GM12878 (cell line): ENCODE data around the gene SPACA1. TPM values are rescaled to one million over a fixed set of nuclear protein-coding genes. Genes with fewer than 3 reads are reported as not detected.

Source experiments
- ATAC-seq: fragments of 200-7000 bp; cut with Tn5 transposase; 3 replicates; pipeline ENCODE4 v1.9.1; 2020; ENCODE audit warnings: mild to moderate bottlenecking, moderate library complexity
- BruUV-seq: library from RNA; stranded (reverse); fragments of 400-500 nt; replicated peaks from 2 replicates; lab custom pipeline; 2021; lab: Mats Ljungman, UMichigan
- CTCF ChIA-PET: fragments of 300-600 bp; sonication (Branson Sonifier 250); formaldehyde crosslinking; extraction: SDS; loops from one replicate; lab custom pipeline; 2021; ENCODE audit warnings: inconsistent platforms; lab: Yijun Ruan, JAX
- POLR2A ChIA-PET: fragments of 350-600 bp; formaldehyde crosslinking; extraction: SDS; loops from one replicate; lab custom pipeline; 2021; ENCODE audit warnings: inconsistent platforms; lab: Charles Lee
- RAD21 ChIA-PET: fragments of 300-600 bp; sonication (Branson Sonifier 250); formaldehyde crosslinking; loops from one replicate; lab custom pipeline; 2023; ENCODE audit warnings: antibody characterized with exemption; ENCODE audit not compliant: unreplicated experiment; lab: Charles Lee
- SMC1A ChIA-PET: fragments of 300-600 bp; sonication (Branson Sonifier 250); formaldehyde crosslinking; loops from one replicate; lab custom pipeline; 2023; ENCODE audit not compliant: unreplicated experiment, uncharacterized antibody; lab: Charles Lee
- DNase-seq: peaks from one replicate; pipeline ENCODE4 v3.0.0-alpha.2; 2011; ENCODE audit warnings: low read depth, low spot score
- FAIRE-seq: peaks from 3 replicates; lab custom pipeline; 2011; peaks lifted over from hg19 to GRCh38; lab: Jason Lieb, UNC
- H2AFZ ChIP-seq: 2 replicates; pipeline ENCODE4 v1.6.0; 2011; ENCODE audit warnings: low read depth, low read length, control low read depth; ENCODE audit not compliant: control insufficient read depth
- H3K27ac ChIP-seq: 2 replicates; pipeline ENCODE4 v1.5.1; 2011; ENCODE audit warnings: control low read depth; ENCODE audit not compliant: control insufficient read depth, insufficient read depth
- H3K27me3 ChIP-seq, 2 experiments: replicated peaks in 1 of 2; 2 replicates each; pipeline versions ENCODE4 v1.6.0 to v1.6.1; 2011; ENCODE audit warnings: low read length in 1 of 2; ENCODE audit not compliant: control insufficient read depth in 2 of 2, insufficient read depth in 2 of 2
- H3K36me3 ChIP-seq, 2 experiments: 2 replicates each; pipeline ENCODE4 v1.5.1; 2011; ENCODE audit warnings: low read length in 1 of 2; ENCODE audit not compliant: control insufficient read depth in 2 of 2, insufficient read depth in 2 of 2
- H3K4me1 ChIP-seq: 2 replicates; pipeline ENCODE4 v1.6.1; 2011; ENCODE audit warnings: mild to moderate bottlenecking, low read length, moderate library complexity, mixed read lengths; ENCODE audit not compliant: control insufficient read depth, insufficient read depth
- H3K4me2 ChIP-seq: 2 replicates; pipeline ENCODE4 v1.6.0; 2011; ENCODE audit warnings: control low read depth; ENCODE audit not compliant: control insufficient read depth, insufficient read depth
- H3K4me3 ChIP-seq: fragments of 200-600 bp; sonication (generic); 2 replicates; pipeline ENCODE4 v1.5.1; 2016
- H3K79me2 ChIP-seq: 2 replicates; pipeline ENCODE4 v1.6.0; 2011; ENCODE audit warnings: low read length; ENCODE audit not compliant: control insufficient read depth, insufficient read depth
- H3K9ac ChIP-seq: 2 replicates; pipeline ENCODE4 v1.8.0; 2011; ENCODE audit warnings: low read length, control low read depth, mixed read lengths; ENCODE audit not compliant: control insufficient read depth, insufficient read depth
- H3K9me3 ChIP-seq: replicated peaks from 3 replicates; pipeline ENCODE4 v1.5.1; 2011; ENCODE audit warnings: mild to moderate bottlenecking, low read length; ENCODE audit not compliant: control insufficient read depth, insufficient read depth
- H4K20me1 ChIP-seq: 2 replicates; pipeline ENCODE4 v1.6.0; 2011; ENCODE audit not compliant: control insufficient read depth, insufficient read depth
- CREM ChIP-seq: IDR thresholded peaks from 2 replicates; pipeline ENCODE4 v1.6.1; 2014; ENCODE audit warnings: antibody characterized with exemption, low read depth
- EZH2 ChIP-seq: IDR thresholded peaks from 2 replicates; pipeline ENCODE4 v1.6.1; 2012; ENCODE audit warnings: low read depth, mild to moderate bottlenecking, control low read depth, inconsistent platforms, low read length, borderline replicate concordance; ENCODE audit not compliant: control insufficient read depth
- IRF3 ChIP-seq: fragments of 450-650 bp; IDR thresholded peaks from 2 replicates; pipeline ENCODE4 v1.6.1; 2014; ENCODE audit warnings: mild to moderate bottlenecking
- NR2C1 ChIP-seq: fragments of 450-650 bp; IDR thresholded peaks from 2 replicates; pipeline ENCODE4 v1.6.1; 2017; ENCODE audit warnings: antibody characterized with exemption, mild to moderate bottlenecking, moderate library complexity
- POLR2A ChIP-seq: IDR thresholded peaks from 2 replicates; pipeline ENCODE4 v1.6.1; 2011; ENCODE audit warnings: low read depth, mild to moderate bottlenecking, low read length
- RCOR1 ChIP-seq: conservative IDR thresholded peaks from 2 replicates; pipeline ENCODE4 v1.6.1; 2012; ENCODE audit warnings: low read depth, low read length, improper control_type of control experiment
- SRF ChIP-seq, 2 experiments: IDR thresholded peaks; 2 replicates each; pipeline ENCODE4 v1.6.1; 2011; ENCODE audit warnings: low read depth in 2 of 2, low read length in 2 of 2, mild to moderate bottlenecking in 1 of 2, moderate library complexity in 1 of 2
- WRNIP1 ChIP-seq: IDR thresholded peaks from 2 replicates; pipeline ENCODE4 v1.6.1; 2011; ENCODE audit warnings: low read depth, low read length, improper control_type of control experiment, borderline replicate concordance
- WGBS: methylation state at CpG from one replicate; pipeline ENCODE4 v1.1.6; 2016; ENCODE audit warnings: low lambda C conversion rate; ENCODE audit not compliant: insufficient replicate concordance, insufficient coverage; ENCODE audit errors: missing lambda C conversion rate; 5-methylcytosine and 5-hydroxymethylcytosine counted together
- in situ Hi-C: fragments of 300-500 bp; cut with MboI; formaldehyde crosslinking; loops from 9 replicates; pipeline ENCODE4 v1.14.3; 2018; ENCODE audit warnings: mixed read lengths
- intact Hi-C: fragments of 100-400 bp; cut with micrococcal nuclease; formaldehyde crosslinking; loops from one replicate; pipeline ENCODE4 v1.14.2; 2022; ENCODE audit not compliant: unreplicated experiment
- polyA plus RNA-seq, 11 experiments: library from polyadenylated mRNA; depleted of rRNA in 4 of 11; unstranded in 6 of 11; stranded (reverse) in 5 of 11; fragments of >200 nt; fragmentation: Nextera tagmentation in 4 of 11; fragmentation: Illumina TruSeq in 1 of 11; extraction: Ambion mirVana in 4 of 11; extraction: Trizol in 1 of 11; gene quantifications; 1 replicate in 1 of 11; 2 replicates in 10 of 11; pipeline versions ENCODE4 v1.2.1 to v1.2.3, GENCODE V29; 2011 to 2016; ENCODE audit warnings: inconsistent platforms in 2 of 11, missing spikeins in 2 of 11, low read depth in 1 of 11
- total RNA-seq, 4 experiments: library from RNA; depleted of rRNA in 3 of 4; stranded (reverse); fragments of >200 nt in 3 of 4; fragmentation: Illumina TruSeq in 1 of 4; extraction: Trizol in 1 of 4; gene quantifications; 2 replicates each; pipeline versions ENCODE4 v1.2.1 to v1.2.3, GENCODE V29; 2013 to 2021

SPACA1 gene
- total and polyA plus RNA-seq, 10 of the 15 experiments (the other 5 are each of a cell fraction or from before 2014, with no cell fraction given) = not detected

GRCh38 chr6:88048578-88048977 lies 937 bp downstream of the SPACA1 start:
- intact Hi-C loops (no loop called here), in situ Hi-C loops (no loop called here)
- H3K4me3 ChIP-seq = no peak overlapping the region
- RAD21 ChIA-PET = no interaction called here
- no peak overlapping the region for H3K4me2 ChIP-seq
- no peaks in the 10 kb centered on the region for H3K79me2 ChIP-seq
- TF ChIP-seq POLR2A (no peak), RCOR1 (no peak), EZH2 (no peak), WRNIP1 (no peak), CREM (no peak), NR2C1 (no peak), IRF3 (no peak), SRF (IDR thresholded peaks at IDR 0.05; ENCODE audit: low read depth in 2 of 2, low read length in 2 of 2) (no peak)
- CTCF ChIA-PET = no interaction called here
- 36% methylated on average over 3 of the region's 3 CpGs for WGBS
- FAIRE-seq = no peak
- ATAC-seq = no peak
- no peaks in the 10 kb centered on the region for H3K27me3 ChIP-seq
- BruUV-seq = no TSS peak
- H3K9ac ChIP-seq = no peak overlapping the region
- SMC1A ChIA-PET = interaction anchor here (1.4 kb wide), 1 partner anchor 217 kb away, joined by 3 read pairs; no protein-coding TSS in a partner anchor
- no peaks in the 10 kb centered on the region for H3K36me3 ChIP-seq
- no peaks in the 10 kb centered on the region; the same call in 2 of the 3 replicates for H3K9me3 ChIP-seq
- no peak for DNase-seq
- no peak overlapping the region for H2AFZ ChIP-seq
- H3K27ac ChIP-seq = no peak overlapping the region
- H3K4me1 ChIP-seq = no peaks in the 10 kb centered on the region
- POLR2A ChIA-PET = no interaction called here
- H4K20me1 ChIP-seq = no peaks in the 10 kb centered on the region
